Epithelial cell of esophagus (primary cell): ENCODE data around the gene YPEL2.
"Not testable (repeated sequence)": the region's sequence is repeated elsewhere in the genome, so short reads cannot be mapped to it uniquely, and the experiment has no call there.

Experiments
- DNase-seq: peaks from one replicate; pipeline ENCODE4 v3.0.0; 2010; ENCODE audit warnings: low read depth
- H3K4me3 ChIP-seq: 2 replicates; pipeline ENCODE4 v1.5.1; 2011; ENCODE audit warnings: mild to moderate bottlenecking, low read length, control low read depth
- CTCF ChIP-seq: IDR thresholded peaks from 2 replicates; pipeline ENCODE4 v1.5.1; 2011; ENCODE audit warnings: low read depth, mild to moderate bottlenecking, low read length, control low read depth, inconsistent platforms; ENCODE audit not compliant: insufficient read depth; ENCODE audit errors: missing control alignments

Gene YPEL2

GRCh38 chr17:59406808-59407381 is 75.4 kb downstream of the YPEL2 start:
- DNase-seq = no peak
- no peak overlapping the region for H3K4me3 ChIP-seq
- no peak for TF ChIP-seq CTCF

- H3K4me3 ChIP-seq = no peak overlapping the region
- no peak for TF ChIP-seq CTCF
- DNase-seq = no peak
Observed at GRCh38 chr17:59409336-59410048, 78.0 kb downstream of the YPEL2 start.

GRCh38 chr17:59410049-59410437 is 78.6 kb downstream of the YPEL2 start:
- TF ChIP-seq CTCF = no peak
- H3K4me3 ChIP-seq = no peak overlapping the region
- no peak for DNase-seq

DNA sequence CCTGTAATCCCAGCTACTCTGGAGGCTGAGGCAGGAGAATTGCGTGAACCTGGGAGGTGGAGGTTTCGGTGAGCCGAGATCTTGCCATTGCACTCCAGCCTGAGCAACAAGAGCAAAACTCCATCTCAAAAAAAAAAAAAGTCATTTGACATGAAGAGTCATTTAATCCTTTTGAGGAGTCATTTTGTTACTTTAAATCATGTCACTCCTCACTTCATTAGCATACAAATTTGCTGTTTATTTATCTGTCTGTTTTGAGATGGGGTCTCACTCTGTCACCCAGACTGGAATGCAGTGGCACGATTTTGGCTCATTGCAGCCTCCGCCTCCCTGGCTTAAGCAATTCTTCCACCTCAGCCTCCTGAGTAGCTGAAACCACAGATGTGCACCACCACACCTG is 81.0 kb downstream of the YPEL2 start:
- DNase-seq, H3K4me3 ChIP-seq: not testable (repeated sequence)

DNA sequence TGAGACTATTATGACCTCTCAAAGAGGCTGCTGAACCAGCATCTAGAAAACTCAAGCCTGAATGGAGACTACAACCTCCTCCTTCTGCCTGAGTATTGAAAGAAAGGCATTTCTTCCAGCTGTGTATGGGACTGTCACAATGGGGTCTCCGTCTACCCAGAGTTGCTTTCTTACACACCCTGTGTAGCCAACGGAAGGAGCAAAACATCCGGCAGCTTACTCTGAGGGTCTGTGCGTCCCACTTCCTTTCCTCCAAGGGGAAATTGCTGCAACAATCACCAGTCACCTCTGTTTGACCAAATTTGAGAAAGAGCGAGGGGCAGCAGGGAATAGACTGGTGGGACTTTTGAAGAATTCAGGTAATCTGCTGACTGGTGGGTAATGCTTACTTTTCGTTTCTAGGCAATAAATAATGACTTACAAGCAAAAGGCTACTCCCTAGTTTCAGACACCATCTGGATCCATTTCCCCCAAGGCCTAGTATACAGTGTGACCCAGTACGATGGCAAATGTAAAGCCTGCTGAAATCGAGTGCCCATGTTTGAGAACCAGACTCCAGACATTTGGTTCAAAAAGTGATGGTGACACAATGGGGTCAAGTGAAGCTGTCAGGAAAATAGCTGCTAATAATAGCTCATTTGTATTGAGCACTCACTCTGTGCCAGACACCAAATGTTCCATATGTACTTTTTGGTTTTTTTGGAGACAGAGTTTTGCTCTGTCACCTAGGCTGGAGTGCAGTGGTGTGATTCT is 81.7 kb downstream of the YPEL2 start:
- no peak for TF ChIP-seq CTCF
- H3K4me3 ChIP-seq = no peak overlapping the region
- no peak for DNase-seq

DNA sequence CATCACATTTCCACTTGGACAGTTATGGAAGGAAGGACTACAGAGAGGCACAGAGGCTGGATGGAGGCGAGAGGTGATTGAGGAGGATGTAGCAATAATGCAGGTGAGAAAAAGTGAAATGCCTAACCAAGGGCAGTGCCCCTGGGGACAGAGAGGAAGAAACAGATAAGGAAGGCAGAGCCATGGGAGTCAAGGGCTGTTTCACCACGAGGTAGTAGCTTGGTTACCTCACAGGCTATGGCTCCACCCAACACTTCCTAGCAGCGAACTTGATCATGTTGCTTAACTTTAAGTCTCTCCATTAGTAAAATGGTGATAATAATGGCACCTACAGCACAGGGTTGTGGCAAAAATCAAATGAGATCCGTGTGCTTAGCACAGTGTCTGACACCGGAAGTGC is 83.9 kb downstream of the YPEL2 start:
- H3K4me3 ChIP-seq = no peak overlapping the region
- TF ChIP-seq CTCF = no peak
- DNase-seq = no peak

DNA sequence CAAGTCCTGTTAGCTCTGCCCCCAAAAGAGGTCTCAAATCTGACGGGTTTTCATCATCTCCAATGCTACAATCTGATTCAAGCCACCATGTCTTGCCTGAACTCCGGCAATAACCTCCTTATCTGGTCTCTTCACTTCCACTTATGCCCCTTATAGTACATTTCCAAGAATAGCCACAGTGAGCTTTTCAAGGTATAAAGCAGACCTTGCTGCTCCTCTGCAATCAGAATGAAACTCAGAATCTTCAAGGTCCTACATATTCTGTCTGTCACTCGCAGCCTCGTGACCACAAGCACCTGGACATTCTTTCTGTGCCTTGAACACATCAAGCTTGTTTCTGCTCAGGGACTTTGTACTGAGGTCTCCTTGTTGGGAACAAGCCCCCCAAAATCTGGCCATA is 84.7 kb downstream of the YPEL2 start:
- no peak for DNase-seq
- no peak for TF ChIP-seq CTCF
- H3K4me3 ChIP-seq = no peak overlapping the region
